HG03097 (cell line): ENCODE data around the gene ARHGEF7.

ENCODE experiments used
- ATAC-seq: cut with Tn5 transposase; IDR thresholded peaks from one replicate; pipeline ENCODE4 v1.9.1; 2021; ENCODE audit not compliant: unreplicated experiment, low FRiP score

ARHGEF7 gene

GRCh38 chr13:111131048-111131447, 15.9 kb downstream of the ARHGEF7 start:
- no peak for ATAC-seq

DNA sequence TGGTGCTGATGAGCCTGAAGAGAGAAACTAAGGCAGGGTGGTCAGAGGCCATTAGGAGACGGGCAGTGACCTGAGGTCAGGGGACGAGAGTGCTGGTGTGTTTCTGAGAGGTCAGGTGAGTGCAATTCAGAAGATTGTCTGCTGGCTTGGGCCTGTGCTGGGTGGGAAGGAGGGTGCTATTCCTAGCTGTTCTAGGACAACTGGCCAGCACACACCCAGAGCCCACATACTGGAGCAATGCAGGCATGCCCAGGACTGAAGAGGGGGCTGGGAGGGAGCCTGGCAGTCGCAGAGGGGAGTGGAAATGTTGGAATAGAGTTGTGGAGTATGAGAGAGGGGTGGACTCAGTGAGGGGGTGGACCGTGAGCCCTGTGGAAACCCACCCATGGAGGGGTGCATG, 16.5 kb downstream of the ARHGEF7 start:
- ATAC-seq: no peak

DNA sequence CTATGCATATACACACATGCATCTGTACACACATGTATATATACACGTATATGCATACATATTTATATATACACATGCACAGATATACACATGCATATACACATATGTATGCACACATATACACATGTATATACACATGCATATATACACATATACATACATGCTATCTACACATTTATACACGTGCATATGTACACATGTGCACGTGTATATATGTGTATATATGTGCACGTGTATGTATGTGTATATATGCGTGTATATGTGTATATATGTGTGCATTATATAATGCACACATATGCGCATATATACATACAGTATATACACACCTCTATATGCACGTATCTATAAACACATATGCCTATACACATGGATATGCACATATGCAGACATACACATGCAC, 17.8 kb downstream of the ARHGEF7 start:
- ATAC-seq: no peak

DNA sequence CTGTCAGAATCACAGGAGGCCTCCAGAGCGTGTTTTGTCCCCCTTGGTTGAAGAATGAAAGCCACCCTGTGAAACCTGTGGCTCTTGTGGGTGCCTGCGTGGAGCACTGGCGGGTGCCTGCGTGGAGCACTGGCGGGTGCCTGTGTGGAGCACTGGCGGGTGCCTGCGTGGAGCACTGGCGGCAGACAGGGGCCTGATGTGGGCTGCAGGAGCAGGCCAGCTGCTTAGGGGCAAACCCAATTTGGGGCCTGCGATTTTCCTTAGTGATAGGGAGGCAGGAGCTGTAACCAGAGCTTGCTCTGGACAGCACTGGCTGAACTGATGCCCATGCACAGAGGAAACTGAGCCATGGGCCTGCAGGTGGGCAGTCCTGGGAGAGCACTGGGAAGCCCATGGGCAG, 24.3 kb downstream of the ARHGEF7 start:
- ATAC-seq: no peak

- ATAC-seq: no peak
Observed at GRCh38 chr13:111139873-111140561, 24.9 kb downstream of the ARHGEF7 start.

DNA sequence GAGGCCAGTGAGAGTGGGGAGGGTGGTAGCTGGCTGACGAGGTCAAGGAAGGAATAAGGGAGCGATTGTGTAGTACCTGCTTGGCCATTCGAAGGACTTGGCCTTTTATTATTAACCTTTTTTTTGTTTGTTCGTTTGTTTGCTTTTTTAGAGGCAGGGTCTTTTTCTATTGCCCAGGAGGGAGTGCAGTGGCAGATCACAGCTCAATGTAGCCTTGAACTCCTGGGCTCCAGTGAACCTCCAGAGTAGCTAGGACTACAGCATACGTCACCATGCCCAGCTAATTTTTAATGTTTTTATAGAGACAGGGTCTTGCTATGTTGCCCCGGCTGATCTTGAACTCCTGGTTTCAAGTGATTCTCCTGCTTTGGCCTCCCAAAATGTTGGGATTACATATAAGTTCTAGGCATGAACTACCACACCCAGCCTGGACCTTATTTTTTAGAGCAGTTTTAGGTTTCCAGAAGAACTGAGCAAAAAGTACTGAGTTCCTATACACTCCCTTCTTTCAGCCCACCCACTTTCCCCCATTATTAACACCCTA, 25.5 kb downstream of the ARHGEF7 start:
- no peak for ATAC-seq

- no peak for ATAC-seq
Observed at GRCh38 chr13:111142472-111142871, 27.4 kb downstream of the ARHGEF7 start.

DNA sequence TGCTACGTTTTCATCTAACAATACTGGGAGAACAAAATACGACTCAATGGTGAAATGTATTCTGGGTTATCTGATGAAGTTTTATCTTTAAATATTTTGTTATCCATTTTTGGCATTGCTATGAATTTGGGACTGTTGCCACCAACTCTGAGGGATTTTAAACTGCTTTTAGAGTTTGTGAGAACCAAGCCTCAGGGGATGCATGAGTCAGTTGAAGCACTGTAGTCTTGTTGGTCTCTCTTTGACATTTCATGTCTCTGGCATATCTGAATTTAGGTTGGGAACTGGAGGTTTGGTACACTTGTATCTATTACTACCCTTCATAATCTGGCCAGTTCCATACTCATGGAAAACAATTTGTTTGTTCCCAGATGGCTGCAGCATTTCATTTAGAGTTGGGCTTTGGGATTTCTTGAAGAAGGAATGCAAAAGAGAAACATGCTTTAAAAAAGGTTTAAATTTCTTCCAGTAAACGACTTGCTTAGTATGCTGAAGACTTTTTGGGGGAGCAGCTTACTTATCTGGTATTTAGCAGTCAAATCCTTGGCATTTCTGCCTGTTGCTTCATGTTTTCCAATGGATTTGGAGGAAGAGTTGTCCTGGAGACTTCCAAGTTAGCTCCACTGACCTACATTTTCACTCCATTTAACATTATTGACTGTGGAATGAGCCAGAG, 28.9 kb downstream of the ARHGEF7 start:
- ATAC-seq: no peak

DNA sequence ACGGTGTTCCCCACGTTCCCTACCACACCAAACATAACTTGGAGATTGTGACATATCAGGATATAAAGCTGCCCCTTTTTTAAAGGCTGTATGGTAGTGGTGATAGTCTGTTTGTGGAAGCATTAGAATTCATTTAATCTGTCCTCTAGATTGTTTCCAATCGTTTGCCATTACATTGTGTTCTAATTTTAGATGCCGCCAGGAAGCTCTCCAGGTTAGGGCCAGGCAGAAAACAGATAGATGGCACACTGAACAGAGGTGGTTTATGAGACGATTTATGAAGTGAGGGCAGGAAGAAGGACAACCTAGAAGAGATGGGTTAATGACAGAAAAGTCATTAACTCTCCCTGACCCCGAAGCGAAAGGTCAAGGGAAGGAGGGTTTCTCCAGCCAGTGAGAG, 30.0 kb downstream of the ARHGEF7 start:
- ATAC-seq: no peak

GRCh38 chr13:111145506-111145905, 30.4 kb downstream of the ARHGEF7 start:
- no peak for ATAC-seq

GRCh38 chr13:111152844-111153243, 37.7 kb downstream of the ARHGEF7 start:
- ATAC-seq: no peak

DNA sequence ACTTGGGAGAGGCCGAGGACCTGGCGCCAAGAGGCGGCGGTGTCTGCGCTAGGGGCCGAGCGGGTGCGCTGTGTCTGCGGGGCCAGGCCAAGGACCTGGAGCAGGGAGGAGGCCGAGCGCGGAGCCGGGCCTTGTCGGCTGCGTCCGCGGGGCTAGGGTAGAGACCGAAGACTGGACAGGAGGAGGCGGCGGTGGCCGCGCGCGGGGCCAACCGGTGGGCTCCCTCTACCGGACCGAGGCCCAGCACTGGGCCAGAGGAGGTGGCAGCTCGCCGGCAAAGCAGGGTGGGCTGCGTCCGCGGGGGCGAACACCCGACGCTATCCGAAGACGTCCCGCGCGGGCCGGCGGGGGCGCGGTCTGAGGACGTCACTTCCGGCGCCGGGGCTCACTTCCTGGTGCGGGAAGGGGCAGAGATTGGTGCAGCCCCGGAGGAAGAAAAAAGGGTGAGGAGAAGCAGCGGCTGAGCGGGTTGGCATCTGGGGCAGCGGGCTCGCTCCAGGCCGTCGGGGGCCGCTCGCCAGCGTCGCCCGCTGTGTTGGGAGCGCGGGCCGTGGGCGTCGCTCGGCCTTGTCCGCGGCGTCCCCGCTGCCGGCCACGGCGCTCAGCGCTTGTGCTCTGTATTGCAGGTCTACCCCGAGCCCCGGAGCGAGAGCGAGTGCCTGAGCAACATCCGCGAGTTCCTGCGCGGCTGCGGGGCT, 38.3 kb downstream of the ARHGEF7 start:
- ATAC-seq: peak; percentile 85

GRCh38 chr13:111153977-111154332, 38.8 kb downstream of the ARHGEF7 start:
- ATAC-seq: peak; percentile 37

DNA sequence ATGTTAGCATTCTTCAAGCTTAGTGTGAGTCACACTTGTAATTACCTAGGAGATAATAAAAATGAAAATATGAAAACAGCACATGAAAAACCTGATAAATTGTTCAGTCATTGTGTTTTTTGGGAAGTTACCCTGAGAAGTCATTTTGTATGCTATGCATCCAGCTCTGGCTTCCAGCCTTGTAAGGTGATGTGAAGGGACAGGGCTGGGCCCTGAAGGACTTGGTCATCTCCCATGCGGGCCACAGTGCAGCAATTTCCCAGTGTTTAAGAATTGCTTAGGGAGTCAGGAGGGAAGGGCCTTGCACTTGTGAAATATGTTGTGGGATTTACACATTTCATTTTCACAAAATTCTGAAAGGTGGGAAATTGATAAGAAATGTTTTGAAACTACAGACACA, 41.3 kb downstream of the ARHGEF7 start:
- no peak for ATAC-seq

DNA sequence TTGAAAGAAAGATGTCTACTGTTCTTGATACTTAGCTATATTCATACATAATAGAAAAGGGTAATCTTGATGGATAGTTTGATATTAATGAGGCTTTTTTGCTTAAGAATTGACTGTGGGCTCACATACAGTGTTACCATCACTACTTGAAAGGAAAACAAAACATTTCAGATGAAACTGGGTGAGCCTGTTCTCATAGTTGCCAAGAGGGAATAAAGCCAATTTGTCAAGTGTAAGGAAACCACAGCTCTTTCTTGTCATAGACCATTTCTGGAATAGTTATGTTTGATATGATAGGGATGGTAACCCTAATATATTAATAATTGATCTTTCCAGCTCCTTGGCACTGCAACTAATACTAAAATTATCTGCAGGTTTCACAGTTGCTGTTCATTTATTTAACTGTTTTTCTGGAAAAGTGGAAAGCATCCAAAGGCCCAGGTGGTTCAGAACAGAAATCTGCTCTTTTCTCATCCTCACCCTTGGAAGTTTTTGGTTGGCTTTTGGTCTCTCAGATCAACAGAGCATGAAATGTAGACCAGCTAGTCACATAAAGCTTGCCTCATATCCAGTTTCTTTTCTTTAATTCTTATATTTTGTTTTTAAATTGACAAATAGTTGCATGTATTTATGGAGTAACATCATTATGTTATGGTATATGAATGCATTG, 43.2 kb downstream of the ARHGEF7 start:
- ATAC-seq: no peak

DNA sequence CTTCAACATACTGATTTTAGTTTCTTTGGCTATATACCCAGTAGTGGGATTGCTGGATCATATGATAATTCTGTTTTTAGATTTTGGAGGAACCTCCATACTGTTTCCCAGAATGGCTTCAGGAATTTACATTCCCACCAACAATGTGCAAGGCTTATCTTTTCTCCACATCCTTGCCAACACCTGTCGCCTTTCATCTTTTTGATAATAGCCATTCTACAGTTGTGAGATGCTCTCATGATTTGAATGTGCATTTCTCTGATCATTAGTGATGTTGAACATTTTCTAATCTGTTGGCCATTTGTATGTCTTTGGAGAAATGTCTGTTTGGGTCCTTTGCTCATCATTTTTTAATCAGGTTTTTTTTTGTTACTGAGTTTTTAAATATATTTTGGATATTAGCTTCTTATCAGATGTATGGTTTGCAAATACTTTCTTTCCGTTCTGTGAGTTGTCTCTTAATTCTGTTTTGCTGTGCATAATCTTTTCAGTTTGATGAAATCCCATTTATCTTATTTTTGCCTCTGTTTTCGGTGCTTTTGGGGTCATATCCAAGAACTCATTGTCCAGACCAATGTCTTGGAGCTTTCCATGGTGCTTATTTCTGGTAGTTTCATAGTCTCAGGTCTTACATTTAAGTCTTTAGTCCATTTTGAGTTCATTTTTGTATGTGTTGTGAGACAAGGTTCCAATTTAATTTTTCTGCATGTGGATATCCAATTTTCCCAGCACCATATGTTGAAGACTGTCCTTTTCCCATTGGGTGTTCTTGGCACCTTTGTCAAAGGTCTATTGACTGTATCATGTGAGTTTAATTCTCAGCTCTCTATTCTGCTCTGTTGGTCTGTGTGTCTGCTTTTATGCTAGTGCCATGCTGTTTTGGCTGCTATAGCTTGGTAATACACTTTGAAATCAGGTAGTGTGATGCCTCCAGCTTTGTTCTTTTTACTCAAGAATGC, 44.5 kb downstream of the ARHGEF7 start:
- no peak for ATAC-seq

DNA sequence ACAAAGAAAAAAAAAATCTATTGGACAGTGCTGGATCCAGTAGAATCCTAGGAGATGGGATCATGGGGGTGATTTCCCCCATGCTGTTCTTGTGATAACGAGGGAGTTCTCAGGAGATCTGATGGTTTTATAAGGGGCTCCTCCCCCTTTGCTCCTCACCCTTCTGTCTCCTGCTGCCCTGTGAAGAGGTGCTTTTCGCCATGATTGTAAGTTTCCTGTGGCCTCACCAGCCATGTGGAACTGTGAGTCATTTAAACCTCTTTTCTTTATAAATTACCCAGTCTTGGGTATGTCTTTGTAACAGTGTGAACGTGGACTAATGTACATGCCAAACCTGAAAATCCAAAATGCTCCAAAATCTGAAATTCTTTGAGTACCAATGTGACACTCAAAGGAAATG, 45.5 kb downstream of the ARHGEF7 start:
- ATAC-seq: no peak

- ATAC-seq: no peak
Observed at GRCh38 chr13:111161601-111162600, 46.8 kb downstream of the ARHGEF7 start.
